Activated T-cell treated with anti-CD3 and anti-CD28 coated beads for 48 hours (primary cell): ENCODE measurements around the gene FNBP1L.

Experiments used
- DNase-seq: peaks from one replicate; pipeline ENCODE4 v3.0.0-alpha.2; 2020; ENCODE audit warnings: low read depth

The FNBP1L gene

DNA sequence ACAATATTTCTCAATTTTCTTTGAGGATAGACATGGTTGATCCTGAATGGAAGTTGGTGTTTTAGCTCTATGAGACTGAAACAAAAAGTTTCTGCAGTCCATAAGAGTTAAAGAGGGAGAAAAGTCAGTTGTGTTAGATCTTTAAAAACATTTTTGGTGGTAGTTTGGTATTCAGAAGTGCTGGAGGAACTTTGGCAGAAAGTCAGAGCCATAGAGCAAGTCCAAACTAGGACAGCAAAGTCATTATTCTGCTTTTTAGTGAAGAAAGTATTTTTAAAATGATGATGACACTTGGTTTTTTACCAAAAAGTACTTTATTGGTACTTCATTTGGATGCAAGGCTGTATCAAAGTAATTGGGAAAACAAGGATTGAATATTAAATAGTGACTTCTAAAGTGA is 41.8 kb downstream of the FNBP1L start:
- no peak for DNase-seq

DNA sequence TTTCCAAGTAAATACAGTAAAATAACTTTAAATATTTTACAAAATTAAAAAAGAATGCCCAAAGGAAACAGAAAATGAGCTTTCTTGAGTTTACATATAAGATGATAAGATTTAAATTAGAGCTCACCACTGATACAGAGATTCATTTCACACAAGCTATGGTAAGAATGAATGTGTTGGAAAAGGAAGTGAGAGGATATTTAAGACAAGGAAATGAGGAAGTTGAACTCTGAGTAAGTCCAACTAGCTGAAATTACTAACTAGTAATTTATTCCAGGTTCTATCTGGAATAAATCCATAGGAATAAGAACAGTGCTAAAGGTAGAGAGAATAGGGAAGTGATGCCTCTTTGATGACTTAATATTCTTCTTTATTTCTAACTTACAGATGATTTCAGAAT is 42.4 kb downstream of the FNBP1L start:
- DNase-seq: no peak

DNA sequence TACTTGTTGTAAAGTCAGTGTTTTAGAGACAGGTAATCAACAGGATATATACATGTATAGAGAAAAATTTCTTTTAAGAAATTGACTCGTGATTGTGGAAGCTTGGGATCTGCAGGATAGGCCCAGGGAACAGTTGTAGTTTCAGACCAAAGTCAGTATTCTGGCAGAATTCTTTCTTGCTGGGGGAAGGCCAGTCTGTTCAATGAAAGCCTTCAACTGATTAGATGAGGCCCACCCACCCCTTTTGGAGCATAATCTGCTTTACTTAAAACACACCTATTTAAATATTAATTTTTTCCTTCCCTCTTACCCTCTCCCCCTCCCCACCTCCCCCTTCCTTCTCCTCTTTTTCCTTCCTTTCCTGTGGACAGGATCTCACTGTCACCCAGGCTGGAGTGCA is 48.0 kb downstream of the FNBP1L start:
- no peak for DNase-seq

DNA sequence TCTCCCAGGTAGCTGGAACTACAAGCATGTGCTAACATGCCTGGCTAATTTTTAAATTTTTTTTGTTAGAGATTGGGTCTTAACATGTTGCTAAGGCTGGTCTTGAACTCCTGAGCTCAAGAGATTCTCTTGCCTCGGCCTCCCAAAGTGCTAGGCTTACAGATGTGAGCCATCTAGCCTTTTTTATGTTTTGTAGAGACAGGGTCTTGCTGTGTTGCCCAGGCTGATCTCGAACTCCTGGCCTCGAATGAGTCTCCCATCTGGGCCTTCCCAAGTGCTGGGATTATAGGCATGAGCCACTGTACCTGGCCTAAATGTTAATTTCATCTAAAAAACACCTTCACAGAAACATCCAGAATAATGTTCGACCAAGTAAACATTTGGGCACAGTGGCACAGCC is 48.6 kb downstream of the FNBP1L start:
- DNase-seq: no peak

DNA sequence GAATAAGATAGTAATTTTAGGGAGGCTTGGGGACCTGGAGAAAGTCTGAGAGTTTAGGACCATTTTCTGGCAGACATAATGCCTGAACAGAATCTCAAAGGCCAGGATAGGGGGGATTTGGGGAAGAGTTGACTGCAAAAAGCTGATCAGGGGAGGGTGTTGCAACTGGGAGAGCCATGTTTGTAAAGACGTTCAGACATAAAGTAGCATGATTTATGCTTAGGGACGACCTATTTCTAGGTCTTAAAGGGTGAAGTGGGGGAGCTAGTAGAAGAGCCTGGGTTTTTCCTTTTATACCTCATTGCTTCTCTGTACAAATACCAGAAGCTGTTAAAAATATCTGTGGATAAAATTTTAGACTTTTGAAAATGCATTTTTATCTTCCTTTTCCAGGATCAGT is 51.2 kb downstream of the FNBP1L start:
- DNase-seq: no peak

DNA sequence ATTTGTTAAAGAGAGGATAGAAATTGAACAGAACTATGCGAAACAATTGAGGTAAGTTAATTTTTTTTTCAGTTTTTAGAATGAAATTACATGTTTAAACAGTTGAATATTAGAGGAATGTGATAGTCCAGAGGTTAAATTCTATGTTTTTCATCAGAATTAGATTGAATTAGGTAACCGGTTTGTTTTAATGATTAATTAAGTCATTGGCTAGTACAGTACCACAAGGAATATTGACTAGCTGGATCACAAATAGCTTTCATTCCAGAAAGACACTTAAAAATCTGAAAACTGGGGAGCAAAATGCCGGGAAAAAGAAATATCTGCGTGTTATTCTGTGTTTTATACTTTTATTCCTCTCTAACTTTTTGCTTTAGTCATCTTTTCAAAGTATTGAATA is 51.6 kb downstream of the FNBP1L start:
- no peak for DNase-seq

DNA sequence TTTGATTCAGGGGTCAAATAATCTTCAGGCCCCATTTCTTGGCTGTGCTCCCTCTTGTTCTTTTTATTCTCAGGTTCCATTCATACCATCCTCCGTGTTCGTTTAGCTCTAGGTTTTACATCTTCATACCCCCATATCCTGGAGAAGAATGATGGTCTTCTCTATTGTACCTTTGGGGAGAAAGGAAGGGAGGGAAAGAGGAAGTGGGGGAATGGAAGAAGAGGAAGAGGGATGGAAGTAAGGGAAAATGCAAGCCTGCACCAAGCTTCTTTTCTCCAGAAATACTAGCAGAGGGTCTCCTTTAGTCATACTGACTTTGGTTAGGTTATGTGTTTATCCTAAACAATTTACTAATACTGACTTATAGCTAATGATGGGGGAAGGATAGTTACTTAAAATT is 52.4 kb downstream of the FNBP1L start:
- no peak for DNase-seq

DNA sequence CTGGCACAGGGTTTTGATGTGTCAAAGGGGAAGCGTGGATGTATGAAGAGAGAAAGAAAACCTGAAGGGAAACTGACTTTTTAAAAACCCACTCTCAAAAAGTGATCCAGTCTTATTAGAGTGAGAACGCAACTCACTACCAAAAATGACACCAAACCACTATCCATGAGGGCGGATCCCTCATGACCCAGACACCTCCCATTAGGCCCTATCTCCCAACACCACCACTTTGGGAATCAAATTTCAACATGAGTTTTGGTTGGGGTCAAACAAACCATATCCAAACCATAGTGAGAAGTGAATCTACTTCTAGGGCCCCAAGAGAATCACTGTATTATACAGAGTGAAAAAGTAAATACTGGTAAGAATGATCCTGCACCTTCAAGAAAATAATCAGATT is 53.5 kb downstream of the FNBP1L start:
- no peak for DNase-seq

DNA sequence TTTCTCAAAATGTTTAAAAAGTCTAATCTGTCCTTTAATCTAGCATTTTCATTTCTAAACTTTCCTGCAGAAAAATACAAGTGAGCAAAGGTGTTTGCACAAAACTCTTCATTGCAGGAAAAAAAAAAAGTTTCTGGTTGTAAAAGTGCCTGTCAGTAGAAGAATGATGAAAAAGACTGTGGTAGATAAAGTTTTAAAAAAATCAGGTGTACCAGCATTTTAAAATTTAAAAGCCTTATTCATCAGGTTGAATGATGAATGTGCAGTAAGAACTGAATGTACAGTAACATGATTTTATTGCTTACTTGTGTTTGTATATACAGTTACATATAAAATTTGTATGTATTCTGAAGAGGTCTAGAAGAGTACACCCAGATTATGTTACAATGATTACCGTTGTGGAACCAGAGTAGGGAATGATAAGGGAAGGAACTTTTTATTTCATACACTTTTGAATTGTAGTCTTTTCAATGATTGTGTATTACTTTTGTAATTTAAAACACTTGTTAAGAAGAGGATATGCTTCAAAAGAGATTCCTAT is 54.0 kb downstream of the FNBP1L start:
- DNase-seq: no peak

DNA sequence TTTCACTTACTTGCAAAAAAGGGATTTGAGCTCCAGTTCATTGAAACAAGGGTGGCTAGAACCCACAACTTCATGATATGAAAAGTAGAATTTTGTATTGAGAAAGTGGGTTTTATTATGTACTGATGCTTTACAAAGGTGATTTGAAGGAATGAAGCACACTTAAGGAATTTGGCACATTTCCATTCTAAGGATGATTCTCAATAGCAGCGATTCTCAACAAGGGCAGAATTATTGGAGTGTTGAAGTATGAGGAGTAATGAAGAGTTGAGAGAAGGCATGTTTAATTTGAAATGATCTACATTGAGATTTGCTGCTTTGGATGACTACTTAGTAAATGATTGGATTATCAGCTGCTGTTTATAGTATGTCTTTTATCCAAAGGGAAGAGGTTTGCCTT is 54.7 kb downstream of the FNBP1L start:
- no peak for DNase-seq

DNA sequence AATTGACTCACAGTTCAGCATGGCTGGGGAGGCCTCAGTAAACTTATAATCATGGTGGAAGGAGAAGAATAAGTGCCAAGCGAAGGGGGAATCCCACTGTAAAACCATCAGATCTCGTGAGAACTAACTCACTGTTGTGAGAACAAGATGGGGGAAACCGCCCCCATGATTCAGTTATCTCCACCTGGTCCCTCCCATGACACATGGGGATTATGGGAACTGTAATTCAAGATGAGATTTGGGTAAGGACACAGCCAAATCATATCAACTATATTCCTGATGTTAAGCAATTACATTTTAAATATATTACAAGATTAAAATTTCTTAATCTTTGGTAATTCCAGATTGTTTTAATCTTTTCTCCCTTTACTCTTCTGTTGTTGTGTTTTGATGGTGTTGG is 55.2 kb downstream of the FNBP1L start:
- DNase-seq: no peak

DNA sequence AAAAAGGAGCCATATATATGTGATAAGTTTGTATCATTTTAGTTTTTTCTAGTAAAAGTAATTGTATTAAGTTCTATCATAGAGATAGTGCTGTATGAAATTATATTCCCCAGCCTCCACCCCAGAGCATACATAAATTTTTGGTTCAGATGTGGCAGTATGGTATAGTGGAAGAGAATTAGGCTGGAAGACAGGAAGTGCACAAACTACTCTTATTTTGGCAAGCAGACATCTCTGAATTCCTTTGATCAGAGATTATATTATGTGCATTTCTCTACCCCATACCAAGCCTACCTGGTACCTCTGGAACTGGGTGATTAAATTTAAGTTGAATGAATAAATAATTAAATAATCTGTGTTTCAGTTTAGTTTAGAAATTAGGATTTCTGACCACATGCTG is 55.9 kb downstream of the FNBP1L start:
- no peak for DNase-seq

DNA sequence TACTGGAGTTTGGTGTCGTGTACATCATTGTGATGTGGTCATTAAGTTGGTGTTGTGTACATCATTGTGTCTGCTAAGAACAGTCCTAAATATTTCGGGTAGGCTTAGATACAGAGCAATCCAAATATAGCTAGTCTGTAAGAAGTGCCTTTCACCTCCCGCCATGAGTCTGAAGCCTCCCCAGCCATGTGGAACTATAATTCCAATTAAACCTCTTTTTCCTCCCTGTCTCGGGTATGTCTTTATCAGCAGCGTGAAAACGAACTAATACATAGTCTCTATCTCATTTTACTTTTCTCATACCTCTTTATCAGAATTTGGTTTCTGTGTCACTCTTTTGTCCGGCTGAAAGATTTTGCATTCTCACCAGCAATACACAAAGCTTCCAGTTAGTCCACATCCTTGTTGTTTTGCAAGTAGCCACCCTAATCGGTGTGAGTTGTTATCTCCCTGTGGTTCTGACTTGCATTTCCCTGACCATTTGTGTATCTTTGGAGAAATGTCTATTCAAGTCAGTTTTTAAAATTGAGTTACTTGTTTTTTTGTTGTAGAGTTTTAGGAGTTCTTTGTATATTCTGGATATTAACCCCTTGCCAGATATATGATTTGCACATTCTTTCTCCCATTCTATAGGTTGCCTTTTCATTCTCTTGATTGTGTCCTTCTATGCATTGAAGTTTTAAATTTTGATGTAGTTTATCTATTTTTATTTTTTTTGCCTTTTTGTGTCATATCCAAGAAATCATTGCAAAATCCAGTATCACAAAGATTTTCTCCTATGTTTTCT is 56.5 kb downstream of the FNBP1L start:
- no peak for DNase-seq

DNA sequence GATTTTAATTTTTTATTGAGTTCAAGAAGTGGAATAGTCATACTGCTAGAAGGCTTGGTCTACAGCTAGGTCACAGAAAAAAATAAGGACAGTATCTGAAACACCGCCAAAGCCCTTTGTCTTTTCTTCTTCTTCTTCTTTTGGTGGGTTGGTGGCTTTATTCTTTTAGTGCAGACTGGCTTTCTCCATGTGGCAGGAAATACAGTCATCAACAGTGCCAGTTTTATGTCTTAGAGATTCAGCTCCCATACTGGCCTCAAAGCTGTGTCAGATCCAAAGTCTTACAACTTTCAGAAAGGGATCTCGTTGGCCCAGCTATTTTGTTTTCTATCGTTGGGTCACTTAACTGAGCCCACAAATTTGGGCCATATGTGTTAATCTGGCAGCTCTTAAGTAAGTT is 58.2 kb downstream of the FNBP1L start:
- DNase-seq: no peak

DNA sequence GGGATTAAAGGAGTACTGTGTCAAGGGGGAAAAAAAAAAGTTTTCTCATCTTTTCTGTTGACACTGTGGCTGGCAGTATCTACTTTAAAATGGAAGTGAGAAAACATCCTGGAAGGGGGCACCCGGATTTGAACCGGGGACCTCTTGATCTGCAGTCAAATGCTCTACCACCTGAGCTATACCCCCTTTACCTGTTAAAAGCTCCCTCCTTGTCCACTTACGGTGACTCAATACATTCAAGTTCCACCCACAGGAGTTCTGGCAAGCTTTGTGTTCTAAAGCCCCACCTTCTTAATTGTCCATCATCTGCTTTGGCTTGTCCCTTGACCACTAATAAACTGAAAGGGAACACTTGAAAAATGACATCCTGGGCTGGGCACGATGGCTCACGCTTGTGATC is 68.2 kb downstream of the FNBP1L start:
- DNase-seq: no peak

DNA sequence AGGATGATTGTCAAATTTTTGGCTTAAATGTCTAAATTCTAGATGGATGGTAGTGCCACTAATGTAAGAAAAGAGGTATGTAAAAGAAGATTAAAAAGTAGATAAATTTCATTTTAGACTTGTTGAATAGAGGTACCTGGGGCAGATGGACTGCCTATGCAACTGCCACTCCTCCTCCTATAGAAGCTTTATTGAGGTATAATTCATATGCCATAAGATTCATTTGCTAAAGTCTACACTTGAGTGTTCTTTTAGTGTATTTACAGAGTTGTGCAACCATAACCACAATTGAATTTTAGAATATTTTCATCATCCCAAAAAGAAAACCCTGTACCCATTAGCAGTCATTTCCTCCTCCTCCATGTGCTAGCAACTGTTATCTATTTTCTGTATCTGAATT is 70.6 kb downstream of the FNBP1L start:
- no peak for DNase-seq

DNA sequence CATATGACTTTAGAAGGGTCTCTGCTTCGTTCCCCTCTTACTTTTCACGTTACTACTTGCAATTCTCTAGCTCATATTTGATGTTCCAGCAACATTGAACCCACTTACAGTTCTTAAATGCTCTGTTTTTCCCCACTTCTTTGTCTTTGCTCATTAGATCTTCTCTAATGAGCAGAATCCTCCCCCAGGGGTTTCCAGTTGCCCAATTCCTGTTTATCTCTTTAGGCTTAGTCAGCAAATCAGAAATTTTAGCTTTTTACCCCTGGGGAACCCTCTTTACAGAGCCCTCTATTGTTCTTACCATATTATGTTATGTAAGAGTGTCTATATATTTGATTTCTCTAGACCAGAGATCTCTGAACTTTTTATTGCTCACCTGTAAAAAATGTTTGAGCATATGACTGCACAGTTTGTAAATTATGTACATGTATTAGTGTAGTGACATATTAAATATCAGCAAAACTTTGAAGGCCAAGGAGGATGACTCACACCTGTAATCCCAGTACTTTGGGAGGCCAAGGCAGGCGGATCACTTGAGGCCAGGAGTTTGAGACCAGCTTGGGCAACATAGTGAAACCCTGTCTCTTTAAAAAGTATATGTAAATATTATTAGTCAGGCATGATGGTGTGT is 71.4 kb downstream of the FNBP1L start:
- DNase-seq: no peak

DNA sequence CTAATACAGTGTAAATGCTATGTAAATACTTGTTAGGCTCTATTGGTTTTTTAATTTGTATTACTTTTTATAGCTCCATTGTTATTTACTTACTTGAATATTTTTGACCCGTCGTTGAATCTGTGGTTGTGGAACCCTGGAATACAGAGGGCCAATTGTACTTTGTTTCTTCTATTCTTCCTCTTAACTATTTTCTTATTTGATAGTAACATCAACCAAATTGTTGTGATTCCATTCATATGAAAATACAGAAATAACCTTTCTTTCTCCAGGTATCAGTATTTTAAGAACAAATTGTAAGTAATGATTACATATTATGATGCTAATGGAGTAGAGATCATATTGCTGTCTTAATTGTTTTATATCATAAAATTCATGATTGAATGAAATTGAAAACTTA is 73.7 kb downstream of the FNBP1L start:
- DNase-seq: no peak

DNA sequence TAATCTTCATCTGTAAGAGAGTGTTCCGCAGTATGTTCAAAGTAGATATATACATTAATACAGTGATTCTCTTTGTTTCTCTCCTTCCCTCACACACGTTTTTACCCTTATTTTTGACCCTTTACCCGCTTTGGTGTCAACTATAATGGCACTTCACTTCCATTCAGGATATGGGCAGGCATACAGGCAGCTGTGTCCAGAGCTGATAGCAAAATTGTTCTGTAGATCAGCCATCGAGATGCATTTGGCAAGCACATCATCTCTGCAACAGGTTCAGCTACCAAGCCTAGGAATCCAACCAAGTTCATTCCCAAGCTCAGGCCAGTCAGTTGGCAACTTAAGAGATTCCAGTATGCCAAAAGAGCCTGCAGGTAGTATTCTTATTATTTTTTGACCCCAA is 74.8 kb downstream of the FNBP1L start:
- no peak for DNase-seq

DNA sequence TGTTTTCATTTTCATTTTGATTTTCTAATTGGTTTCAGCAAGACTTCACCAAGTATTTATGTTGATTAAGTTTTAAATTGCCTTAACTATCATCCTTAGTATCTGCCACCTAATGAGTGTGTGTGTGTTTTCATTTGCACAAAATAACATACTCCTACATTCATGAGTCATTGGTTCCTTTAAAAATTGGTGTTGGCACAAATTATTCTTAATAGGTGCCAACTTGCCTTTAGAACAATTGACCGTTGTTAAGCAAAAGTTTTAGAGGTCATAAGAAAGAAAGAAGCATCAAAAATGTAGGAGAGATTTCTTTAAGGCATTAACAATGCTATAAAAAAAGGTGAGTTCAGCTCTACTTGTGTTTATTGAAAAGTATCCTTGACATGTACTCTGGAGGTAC is 77.5 kb downstream of the FNBP1L start:
- no peak for DNase-seq

DNA sequence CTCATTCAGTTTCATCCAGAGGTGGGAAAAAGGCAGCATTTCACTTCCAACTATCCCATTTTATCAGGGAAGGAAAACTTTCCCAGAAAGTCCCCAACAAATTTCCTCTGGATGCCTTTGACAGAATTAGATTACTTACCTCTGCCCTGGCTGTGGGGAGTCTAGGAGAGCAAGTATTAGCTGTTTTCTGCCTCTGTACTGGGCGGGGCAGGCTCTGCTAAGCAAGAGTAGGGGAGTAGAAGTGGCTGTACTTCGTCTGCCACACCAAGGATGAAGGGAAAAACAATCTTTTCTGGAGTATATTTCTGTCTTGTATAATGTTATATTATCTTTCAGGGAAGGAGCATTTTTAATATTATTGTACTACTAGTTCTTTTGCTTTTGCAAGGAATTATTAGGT is 78.5 kb downstream of the FNBP1L start:
- DNase-seq: no peak

DNA sequence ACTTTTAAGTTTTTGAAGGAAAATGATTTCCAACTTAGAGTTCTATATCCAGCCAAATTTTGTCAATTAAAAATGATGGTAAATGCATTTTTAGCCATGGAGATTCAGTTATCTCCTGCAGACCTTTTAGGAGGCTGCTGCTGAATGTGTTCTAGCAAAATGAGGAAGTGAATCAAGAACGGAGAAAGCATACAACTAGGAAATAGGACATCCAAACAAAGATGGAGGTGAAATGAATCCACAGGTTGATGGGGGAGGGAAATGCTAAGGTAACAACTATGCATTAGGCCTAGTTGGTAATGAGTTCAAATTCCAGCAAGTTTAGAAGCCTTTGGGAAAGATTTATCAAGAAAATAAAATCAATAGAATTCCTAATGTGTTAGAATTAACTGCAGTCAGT is 80.5 kb downstream of the FNBP1L start:
- no peak for DNase-seq

DNA sequence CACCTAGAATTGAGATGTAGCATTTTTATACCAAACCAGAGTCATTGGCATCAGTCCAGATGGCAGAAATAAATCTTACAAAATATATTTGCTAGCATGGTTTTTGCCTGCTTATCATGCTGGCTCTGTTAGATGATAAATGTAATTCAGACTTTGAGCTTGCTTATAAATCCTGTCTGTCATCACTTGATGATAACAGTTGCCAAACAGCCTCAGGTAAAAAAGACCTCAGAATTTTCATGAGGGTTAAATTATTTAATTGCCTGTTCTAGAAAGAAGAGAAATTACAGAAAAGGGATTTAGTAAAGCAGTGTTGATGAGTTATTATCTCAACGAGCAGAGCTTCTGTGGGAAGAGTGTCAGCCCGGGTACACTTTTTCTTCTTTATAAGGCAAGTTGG is 83.3 kb downstream of the FNBP1L start:
- no peak for DNase-seq
